ENCODE data around the gene GAL3ST3.
A peak's percentile ranks its signal among the peaks of the same experiment; 100 is the strongest.
"Not testable (repeated sequence)": the region's sequence is repeated elsewhere in the genome, so short reads cannot be mapped to it uniquely, and the experiment has no call there.

Gene GAL3ST3

DNA sequence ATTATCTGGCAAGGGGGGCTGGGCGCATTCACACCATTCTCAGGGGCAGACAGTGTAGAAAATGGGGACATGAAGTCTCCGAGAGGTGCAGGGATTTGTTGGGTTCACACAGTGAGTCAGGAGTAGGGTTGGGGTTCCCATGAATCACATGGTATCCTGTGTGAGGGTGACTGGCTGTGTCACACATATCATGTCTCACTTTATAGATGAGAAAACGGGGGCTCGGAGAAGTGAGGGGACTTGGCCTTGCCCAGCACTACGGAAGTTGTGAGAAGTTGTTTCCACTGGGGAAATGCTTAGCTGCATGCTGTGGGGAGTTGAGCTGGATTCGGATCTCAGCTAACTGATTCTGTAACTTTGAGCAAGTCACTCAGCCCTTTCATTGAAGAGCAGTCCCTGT, 4.2 kb downstream of the GAL3ST3 start:
- DNase-seq (ENCODE audit: low read depth in 2 of 2) = no peak

GRCh38 chr11:66042996-66043906, 5.7 kb downstream of the GAL3ST3 start:
- no peak for DNase-seq (ENCODE audit: low read depth in 2 of 2)

DNA sequence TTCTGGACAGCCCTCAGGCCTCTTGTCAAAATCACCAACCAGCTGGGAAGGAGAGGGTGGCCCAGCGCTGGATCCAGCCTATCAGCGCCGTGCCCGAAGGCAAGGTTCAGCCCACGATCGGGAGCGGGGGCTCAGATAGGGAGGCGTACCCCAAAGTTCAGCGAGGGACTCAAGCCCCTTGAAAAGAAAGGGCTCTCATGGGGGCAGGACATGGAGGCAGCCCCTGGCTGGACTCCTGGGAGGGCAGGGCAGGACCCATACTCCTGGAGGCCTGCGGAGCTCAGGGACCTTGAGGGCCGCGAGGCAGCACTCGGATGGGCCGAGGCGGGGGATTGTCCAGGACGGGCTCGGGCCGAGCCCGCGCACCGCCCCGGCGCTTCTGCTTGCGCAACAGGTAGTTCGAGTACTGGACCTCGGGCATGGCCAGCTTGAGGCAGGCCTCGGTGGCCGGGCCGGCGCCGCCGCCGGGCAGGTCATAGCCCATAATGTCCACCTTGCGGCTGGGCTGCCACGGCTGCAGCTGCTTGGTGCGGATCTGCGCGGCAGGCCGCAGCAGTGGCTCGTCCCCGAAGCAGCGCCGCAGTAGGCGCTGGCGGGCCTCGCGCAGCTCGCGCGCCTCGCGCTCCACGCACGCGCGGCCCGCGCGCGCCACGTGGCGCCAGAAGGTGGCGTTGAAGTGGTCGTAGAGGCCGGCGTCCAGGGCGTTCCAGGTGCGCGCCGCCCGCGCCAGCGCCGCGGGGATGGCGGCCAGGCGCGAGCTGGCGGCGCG, 6.5 kb downstream of the GAL3ST3 start:
- no peak for DNase-seq (ENCODE audit: low read depth in 2 of 2)

- DNase-seq (ENCODE audit: low read depth in 2 of 2) = no peak
Measured at GRCh38 chr11:66039765-66040164, 9.2 kb downstream of the GAL3ST3 start.

DNA sequence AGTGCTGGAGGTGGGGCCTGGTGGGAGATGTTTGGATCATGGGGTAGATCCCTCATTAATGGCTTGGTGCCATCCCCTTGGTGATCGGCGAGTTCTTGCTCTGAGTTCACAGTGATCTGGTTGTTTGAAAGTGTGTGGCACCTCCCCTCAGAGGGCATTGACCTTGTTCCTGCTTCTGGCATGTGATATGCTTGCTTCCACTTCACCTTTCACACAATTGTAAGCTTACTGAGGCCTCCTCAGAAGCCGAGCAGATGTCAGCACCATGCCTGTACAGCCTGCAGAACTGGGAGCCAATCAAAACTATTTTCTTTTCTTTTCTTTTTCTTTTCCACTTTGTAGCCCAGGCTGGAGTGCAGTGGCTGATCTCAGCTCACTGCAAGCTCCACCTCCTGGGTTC, 11.6 kb downstream of the GAL3ST3 start:
- DNase-seq (ENCODE audit: low read depth in 2 of 2) = no peak

- DNase-seq (ENCODE audit: low read depth in 2 of 2) = no peak
Measured at GRCh38 chr11:66036334-66036710, 12.6 kb downstream of the GAL3ST3 start.

GRCh38 chr11:66035653-66036333, 13.2 kb downstream of the GAL3ST3 start:
- DNase-seq (ENCODE audit: low read depth in 2 of 2) = no peak

GRCh38 chr11:66032957-66033735, 15.8 kb downstream of the GAL3ST3 start:
- DNase-seq (ENCODE audit: low read depth in 2 of 2) = no peak

DNA sequence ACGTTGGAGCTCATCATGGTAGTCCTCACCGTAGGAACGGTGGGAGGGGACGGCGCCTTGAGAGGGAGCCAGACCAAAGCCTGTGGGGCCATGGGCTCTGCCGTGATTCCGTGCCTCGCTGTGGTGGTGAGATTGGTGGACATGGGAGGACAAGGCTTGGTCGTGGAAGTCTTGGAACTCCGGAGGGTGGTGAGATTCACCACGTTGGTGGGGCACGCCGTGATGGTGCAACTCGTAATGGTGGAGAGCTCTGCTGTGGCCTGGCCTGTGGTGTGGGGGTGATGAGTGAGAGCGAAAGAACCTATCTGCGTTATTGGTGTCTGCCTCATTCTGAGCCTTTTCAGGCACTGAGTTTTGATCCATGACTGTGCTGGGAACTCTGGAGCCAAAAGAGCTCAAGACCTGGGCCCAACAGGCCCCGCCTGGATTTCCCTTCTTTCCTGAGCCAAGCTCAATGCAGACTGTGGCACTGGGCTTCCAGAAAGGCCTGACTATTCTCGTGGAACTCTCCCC, 22.9 kb downstream of the GAL3ST3 start, which contains the start of gene CATSPER1:
Gene CATSPER1 (minus strand): TSS at position 463 of the 513 bp plus-strand sequence. CDS start 100 bp downstream, at position 363.
- DNase-seq (ENCODE audit: low read depth in 2 of 2) = no peak

DNA sequence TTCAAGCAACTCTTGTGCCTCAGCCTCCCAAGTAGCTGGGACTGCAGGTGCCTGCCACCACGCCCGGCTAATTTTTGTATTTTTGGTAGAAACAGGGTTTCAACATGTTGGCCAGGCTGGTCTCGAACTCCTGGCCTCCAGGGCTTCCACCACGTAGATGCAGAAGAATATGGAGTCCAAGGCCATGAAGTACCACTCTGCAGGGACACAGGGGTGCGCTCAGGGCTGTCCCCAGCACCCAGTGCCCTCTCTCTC, 25.8 kb downstream of the GAL3ST3 start:
- DNase-seq (ENCODE audit: low read depth in 2 of 2) = not testable (repeated sequence)

- DNase-seq (ENCODE audit: low read depth in 2 of 2) = peak; percentile 75 to 80
Measured at GRCh38 chr11:66022401-66023185, 26.4 kb downstream of the GAL3ST3 start.

DNA sequence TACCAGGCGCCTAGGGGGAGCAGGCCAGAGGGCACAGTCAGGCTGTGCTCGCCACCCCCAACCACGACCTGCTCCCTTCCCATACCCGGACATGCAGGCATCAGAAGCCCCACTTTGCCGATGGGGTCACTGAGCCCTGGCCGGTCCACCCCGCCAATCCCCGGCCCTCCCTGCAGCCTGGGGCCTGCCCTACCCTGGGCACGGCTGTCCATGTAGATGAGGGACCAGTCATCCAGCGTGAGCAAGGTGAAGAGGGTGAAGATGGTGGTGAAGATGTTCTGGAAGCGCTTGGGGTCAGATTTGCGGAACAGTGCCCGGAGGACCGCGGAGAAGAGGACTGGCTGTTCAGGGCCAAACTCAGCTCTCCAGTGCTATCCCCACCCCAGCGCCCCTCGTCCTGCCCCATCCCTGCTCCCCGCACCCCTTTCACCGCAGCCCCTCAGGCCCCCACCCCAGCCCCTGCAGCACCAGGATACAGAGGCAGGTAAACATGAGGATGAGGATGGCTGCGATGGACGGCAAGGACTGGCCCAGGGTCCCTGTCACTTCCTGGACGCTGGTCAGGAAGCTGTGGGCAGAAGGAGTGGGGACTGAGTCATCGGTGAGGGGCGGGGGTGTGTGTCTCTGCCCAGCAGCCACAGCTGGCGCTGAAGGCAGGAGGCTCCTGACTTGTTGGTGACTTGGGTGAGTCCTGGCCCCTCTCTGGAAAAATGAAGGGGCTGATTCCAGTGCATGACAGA, 28.2 kb downstream of the GAL3ST3 start:
- DNase-seq (ENCODE audit: low read depth in 2 of 2) = peak; percentile 10 to 33

DNA sequence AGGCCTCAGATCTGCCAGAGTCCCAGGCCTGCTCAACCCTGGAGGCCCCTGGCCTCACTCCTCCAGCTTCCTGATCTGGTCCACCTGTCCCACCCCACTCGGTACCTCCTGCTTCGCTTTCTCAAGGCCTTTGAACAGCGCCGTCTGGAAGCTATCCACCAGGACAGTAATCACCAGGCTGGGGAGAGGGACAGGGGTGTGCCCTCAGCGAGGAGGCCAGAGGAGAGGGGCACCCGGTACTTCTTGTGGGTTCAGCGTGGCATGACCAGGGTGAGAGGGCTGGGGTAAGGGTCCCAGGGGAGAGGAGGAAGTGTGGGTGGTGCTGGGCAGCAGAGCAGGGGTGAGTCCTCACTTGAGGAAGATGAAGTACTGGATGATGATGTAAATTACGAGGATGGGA, 28.7 kb downstream of the GAL3ST3 start:
- DNase-seq (ENCODE audit: low read depth in 2 of 2) = no peak

DNA sequence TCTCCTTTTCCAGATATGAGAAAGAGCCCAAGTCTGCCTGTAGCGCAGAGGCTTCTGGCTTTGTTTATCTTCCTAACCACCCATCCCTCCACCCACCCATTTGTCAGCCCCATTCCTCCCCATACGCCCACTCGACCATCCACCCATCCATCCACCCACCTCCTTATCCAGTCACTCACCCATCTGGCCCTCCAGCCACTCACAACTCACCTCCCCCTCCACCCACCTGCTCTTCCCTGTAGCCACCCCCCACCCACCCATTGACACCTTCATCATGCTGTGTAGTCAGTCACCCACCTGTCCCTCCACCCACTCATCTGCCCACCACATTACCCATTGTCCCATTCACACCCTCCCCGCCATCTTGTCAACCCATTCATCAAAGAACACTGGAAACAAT, 31.6 kb downstream of the GAL3ST3 start:
- no peak for DNase-seq (ENCODE audit: low read depth in 2 of 2)

GRCh38 chr11:66016793-66017177, 32.2 kb downstream of the GAL3ST3 start:
- DNase-seq (ENCODE audit: low read depth in 2 of 2) = no peak

DNA sequence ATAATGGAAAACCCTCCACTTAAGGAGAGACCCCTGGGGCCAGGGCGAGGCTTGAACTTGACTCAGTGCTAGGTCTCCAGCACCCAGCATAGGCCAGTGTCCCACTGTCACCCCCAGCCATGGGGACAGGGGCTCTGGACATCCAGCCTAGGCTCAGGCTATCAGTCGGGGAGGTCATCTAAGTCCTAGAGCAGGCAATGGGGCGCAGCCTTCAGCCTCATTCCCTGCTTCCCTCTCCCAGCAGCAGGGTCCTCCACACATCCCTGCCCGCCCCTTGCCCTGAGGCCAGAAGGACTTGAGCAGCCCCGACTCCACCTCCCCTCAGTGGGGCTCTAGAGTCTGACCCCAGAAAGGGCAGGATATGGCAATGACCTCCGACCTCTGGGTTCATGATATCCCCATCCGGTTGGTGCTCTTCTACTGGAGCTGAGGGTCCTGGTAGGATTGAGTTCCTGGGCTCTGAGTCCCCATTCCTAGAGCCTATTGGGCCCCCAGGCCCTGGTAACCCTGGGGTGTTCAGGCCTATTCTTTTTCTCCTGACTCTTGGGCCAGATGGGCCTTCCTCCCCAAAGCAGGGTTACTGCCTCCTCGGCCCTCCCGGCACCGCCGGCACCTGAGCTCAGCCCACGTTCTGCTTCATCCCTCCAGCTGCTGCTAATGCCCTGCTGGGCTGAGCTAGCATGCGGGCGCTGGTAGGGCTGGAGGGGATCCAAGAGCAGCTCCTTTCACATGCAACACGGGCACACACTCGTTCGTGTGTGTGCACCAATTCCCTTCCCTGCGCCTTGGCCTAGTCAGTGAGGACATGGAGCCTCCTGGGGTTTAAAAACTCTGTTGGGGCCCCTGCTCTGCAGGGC, 32.8 kb downstream of the GAL3ST3 start:
- no peak for DNase-seq (ENCODE audit: low read depth in 2 of 2)

GRCh38 chr11:66015454-66015881, 33.5 kb downstream of the GAL3ST3 start:
- no peak for DNase-seq (ENCODE audit: low read depth in 2 of 2)

DNA sequence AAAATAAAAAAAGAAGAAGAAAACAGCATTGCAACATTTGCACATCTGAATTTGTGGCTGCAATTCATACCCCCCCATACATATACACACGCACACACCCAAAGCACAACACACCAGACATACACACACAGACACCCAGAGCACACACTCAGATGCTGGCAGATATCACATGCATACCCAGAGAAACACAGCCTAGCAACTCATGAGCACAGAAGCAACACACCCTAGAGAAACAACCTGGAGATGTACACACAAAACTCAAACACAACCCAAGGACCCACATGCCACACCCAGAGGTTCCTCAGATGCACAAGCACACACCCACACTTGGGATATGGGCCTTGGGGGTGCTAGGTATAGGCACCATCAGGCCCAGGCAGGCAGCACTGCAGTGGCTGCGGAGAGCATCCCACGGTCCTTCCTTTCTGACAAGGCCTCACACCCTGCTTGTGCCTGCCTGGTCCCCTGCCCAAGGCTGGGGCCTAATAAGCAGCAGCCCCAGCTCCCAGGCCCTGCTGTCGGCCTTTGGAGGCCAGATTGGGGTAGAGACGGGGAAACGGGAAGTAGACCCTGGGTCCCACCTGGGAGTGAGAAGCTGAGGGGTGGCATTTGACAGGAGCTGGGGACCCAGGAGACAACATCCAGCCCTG, 34.0 kb downstream of the GAL3ST3 start:
- DNase-seq (ENCODE audit: low read depth in 2 of 2) = no peak

- no peak for DNase-seq (ENCODE audit: low read depth in 2 of 2)
Measured at GRCh38 chr11:66013762-66014100, 35.2 kb downstream of the GAL3ST3 start.

Data from stimulated activated CD8-positive, alpha-beta memory T cell treated with anti-CD3 and anti-CD28 coated beads, Interleukin-2, amount 100 ng/mL, for 48 hours (primary cell).